Hematopoietic multipotent progenitor cell treated with erythropoietin and hydrocortisone succinate and interleukin-3 and kit ligand, for 4 days (in vitro differentiated cells): Measurements from ENCODE around the gene SART3.

Experiments used
- DNase-seq: peaks from one replicate; pipeline ENCODE4 v3.0.0-alpha.2; 2015

The SART3 gene, protein sequence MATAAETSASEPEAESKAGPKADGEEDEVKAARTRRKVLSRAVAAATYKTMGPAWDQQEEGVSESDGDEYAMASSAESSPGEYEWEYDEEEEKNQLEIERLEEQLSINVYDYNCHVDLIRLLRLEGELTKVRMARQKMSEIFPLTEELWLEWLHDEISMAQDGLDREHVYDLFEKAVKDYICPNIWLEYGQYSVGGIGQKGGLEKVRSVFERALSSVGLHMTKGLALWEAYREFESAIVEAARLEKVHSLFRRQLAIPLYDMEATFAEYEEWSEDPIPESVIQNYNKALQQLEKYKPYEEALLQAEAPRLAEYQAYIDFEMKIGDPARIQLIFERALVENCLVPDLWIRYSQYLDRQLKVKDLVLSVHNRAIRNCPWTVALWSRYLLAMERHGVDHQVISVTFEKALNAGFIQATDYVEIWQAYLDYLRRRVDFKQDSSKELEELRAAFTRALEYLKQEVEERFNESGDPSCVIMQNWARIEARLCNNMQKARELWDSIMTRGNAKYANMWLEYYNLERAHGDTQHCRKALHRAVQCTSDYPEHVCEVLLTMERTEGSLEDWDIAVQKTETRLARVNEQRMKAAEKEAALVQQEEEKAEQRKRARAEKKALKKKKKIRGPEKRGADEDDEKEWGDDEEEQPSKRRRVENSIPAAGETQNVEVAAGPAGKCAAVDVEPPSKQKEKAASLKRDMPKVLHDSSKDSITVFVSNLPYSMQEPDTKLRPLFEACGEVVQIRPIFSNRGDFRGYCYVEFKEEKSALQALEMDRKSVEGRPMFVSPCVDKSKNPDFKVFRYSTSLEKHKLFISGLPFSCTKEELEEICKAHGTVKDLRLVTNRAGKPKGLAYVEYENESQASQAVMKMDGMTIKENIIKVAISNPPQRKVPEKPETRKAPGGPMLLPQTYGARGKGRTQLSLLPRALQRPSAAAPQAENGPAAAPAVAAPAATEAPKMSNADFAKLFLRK

GRCh38 chr12:108560752-108561719, at the start of gene SART3:
SART3 (minus strand) TSS chr12:108561173; CDS start chr12:108561154, 19 bp downstream.
- DNase-seq = peak; percentile 96

DNA sequence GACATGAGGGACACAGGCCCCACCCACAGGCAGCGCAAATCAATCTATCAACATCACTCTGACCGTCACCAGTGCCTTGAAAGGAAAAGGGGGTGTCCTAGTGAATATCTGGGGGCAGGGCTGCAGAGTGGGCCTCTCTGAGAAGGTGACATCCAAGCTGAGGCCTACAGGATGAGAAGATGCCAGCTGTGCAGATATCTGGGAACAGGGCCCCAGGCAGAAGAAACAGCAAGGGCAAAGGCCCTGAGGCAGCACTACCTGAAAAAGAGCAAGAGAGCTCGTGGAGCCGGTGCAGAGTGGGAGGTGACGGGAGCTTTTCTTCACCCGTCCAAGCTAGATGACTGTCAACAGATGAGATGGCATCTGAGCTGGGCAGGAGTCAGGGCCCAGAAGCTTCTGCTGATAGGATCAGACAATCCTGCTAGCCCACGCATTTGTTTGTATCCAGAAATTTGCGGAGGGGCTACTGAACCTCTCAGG, 49.4 kb upstream of the SART3 start:
- DNase-seq = no peak

- peak; percentile 72 for DNase-seq
Observed at GRCh38 chr12:108609537-108610335, 48.8 kb upstream of the SART3 start.

GRCh38 chr12:108608616-108609015, 47.6 kb upstream of the SART3 start:
- DNase-seq = no peak

DNA sequence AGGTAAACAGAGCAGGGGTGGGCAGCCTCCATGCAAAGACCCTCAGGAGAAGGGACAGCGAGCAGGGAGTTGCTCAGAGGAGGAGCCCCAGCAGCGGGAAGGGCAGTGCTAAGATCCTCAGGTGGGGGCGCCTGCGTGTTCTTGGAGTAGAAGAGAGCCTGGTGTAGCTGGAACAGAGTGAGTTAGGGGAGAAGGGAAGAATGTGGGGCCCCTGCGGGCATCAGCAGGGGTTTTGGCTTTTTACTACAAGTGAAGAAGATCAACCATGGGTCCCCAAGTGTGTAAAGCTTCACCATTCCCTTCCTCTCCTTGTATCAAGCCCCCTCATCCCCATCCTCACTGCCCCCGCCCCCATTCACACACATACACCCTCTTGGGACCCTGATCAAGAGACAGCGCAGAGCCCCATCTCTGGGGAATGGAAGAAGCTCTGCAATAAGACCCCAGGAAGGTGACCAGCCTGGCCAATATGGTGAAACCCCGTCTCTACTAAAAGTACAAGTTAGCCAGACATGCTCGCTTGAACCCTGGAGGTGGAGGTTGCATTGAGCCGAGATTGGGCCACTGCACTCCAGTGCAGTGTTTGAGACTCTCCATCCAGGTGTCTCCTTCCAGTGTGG, 47.1 kb upstream of the SART3 start:
- DNase-seq = no peak

GRCh38 chr12:108606492-108606891, 45.5 kb upstream of the SART3 start:
- DNase-seq = no peak

- DNase-seq = no peak
Observed at GRCh38 chr12:108605690-108606406, 44.9 kb upstream of the SART3 start.

DNA sequence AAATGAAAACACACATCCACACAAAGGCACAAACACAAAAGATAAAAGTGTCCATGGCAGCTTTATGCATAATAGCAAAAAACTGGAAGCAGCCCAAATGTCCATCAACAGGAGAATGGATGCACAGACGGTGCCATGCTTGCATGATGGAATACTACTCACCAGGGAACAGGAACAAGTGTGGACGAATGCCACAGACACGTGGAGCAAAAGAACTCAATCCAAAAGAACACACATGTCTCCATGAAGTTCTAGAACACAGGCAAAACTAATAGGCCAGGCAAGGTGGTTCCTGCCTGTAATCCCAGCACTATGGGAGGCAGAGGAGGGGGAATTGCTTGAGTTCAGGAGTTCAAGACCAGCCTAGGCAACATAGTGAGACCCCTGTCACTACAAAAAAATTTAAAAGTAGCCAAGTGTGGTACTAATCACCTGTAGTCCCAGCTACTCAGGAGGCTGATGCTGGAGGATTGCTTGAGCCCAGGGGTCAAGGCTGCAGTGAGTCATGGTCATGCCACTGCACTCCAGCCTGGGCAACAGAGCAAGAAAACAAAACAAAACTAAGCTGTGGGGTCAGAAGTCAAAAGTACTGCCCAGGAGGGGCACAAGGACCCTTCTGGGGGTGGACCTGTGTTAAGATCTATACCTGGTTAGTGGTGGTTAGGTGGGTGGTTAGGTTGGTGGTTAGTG, 44.2 kb upstream of the SART3 start:
- DNase-seq = no peak

GRCh38 chr12:108604208-108604941, 43.4 kb upstream of the SART3 start:
- no peak for DNase-seq

GRCh38 chr12:108603743-108604142, 42.8 kb upstream of the SART3 start:
- DNase-seq = no peak

DNA sequence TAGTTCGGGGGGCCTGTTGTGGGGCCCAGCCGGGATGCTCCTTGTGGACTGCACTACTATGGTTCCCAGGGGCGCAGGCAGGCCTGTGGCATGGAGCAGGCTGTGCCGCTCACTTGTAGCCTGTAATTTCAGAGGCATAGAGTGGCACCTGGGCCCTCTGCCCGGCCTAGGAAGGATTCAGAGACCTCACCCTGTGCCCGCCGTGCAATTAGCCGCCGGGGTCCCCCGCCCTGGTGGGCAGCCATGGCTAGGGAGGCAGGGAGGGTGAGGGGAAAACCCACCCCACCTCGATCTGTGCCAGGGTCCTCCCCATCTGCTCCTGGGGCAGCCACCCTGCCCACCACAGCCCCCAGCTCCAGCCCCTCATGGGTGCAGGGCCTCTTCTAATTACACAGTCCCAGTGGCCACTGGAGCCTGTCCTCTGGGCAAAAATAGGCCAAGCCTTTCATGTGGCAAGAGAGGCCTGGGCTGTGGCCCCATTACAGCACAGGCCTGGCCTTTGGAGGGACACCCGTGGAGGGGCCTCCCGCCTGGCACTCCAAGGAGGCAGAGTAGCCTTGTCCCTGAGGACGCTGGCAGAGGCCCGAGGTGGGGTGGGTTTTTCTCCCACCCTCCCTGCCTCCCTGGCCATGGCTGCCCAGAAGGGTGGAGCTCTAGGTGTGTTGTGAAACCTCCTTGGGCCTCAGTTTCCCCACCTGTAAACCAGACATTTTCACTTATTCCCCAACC, 42.2 kb upstream of the SART3 start:
- DNase-seq = no peak

GRCh38 chr12:108602209-108602705, 41.3 kb upstream of the SART3 start:
- DNase-seq = no peak

DNA sequence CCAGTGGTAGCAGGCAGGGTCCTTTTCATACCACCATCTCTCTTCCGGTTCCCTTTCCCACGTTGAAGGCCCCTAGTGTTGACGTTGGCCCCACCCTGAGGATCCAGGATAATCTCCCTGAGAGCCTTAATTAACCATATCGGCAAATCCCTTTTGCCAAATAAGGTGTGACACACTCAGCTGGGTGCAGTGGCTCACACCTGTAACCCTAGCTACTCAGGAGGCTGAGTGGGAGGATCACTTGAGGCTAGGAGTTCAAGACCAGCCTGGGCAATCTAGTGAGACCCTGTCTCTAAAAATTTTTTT, 39.7 kb upstream of the SART3 start:
- no peak for DNase-seq

GRCh38 chr12:108599948-108600701, 39.2 kb upstream of the SART3 start:
- DNase-seq = no peak

- DNase-seq = no peak
Observed at GRCh38 chr12:108599541-108599940, 38.6 kb upstream of the SART3 start.

DNA sequence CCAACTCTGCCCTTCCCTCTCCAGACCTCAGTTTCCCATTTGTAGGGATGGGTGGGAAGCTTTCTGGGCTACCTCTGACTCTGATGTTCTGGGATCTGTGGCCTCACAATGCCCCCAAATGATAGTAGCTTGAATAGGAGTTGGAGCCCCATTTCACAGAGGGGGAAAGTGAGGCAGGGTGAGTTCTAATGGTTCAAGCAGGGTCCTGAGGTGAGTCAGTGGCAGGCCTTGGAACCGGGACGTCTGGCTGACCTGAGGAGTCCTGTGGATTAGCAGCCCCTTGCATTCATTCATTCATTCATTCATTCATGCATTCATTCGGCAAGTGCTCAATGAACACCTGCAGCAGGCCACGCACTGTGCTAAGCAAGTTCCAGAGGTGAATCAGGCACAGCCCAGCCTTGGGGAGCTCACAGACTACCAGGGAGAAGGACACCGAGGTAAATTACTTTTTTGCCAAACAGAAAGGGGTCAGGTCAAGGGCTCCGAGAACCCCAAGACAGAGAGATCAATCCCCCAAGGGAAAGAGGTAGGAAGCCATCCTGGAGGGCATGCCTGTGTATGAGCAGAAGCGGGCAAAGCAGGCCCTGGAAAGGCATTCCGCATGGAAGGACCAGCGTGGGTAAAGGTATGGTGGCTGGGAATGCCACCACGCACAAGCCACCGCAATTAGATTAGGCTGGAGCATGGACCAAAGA, 37.7 kb upstream of the SART3 start:
- DNase-seq = no peak
